Raji (cell line): Measurements from ENCODE around the gene PLEKHA8.

ENCODE experiments used
- POLR2A ChIP-seq: IDR thresholded peaks from 2 replicates; pipeline ENCODE4 v1.6.1; 2011; ENCODE audit warnings: low read depth, low read length, control low read depth; ENCODE audit not compliant: insufficient read depth

Gene PLEKHA8

GRCh38 chr7:30170476-30171205, 142.4 kb downstream of the PLEKHA8 start:
- no peak for TF ChIP-seq POLR2A

GRCh38 chr7:30171766-30172447, 143.7 kb downstream of the PLEKHA8 start:
- TF ChIP-seq POLR2A, result no peak

GRCh38 chr7:30172451-30172850, 144.2 kb downstream of the PLEKHA8 start:
- TF ChIP-seq POLR2A, result no peak

GRCh38 chr7:30173058-30173897, 145.1 kb downstream of the PLEKHA8 start:
- TF ChIP-seq POLR2A, result no peak

GRCh38 chr7:30175180-30175579, 147.0 kb downstream of the PLEKHA8 start:
- TF ChIP-seq POLR2A, result no peak

GRCh38 chr7:30175636-30176147, 147.5 kb downstream of the PLEKHA8 start:
- TF ChIP-seq POLR2A, result no peak

GRCh38 chr7:30176463-30177109, 148.4 kb downstream of the PLEKHA8 start:
- no peak for TF ChIP-seq POLR2A

- TF ChIP-seq POLR2A, result no peak
These were observed 149.0 kb downstream of the PLEKHA8 start for GRCh38 chr7:30177186-30177585.

- no peak for TF ChIP-seq POLR2A
These were observed 149.8 kb downstream of the PLEKHA8 start for GRCh38 chr7:30177965-30178364.

- 0 out of 2 replicates have a peak, but pooled peaks have one; percentile 13 for TF ChIP-seq POLR2A
These were observed 150.7 kb downstream of the PLEKHA8 start for GRCh38 chr7:30178748-30179436.
